ENCODE measurements around the gene DENND4C.
"Not testable (repeated sequence)": the region's sequence is repeated elsewhere in the genome, so short reads cannot be mapped to it uniquely, and the experiment has no call there.

Gene DENND4C

DNA sequence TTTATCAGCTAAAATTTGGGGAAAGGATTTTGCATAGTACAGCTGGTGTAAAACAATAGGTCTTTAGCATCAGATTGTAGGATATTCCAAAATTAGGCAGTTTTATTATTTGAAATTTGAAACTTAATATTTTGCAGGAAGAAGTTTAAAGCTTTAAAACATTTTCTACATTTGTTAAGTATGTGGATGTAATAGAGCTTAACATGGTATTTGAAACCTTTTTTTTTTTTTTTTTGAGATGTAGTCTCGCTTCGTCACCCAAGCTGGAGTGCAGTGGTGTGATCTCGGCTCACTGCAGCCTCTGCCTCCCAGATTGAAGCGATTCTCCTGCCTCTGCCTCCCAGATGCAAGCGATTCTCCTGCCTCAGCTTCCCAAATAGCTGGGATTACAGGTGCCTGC is 2.9 kb downstream of the DENND4C start:
- TF ChIP-seq CTCF (IDR thresholded peaks at IDR 0.05; ENCODE audit: extremely low read depth, missing control alignments): no peak
- no peak for DNase-seq (ENCODE audit: low spot score)

GRCh38 chr9:19239955-19240354 is 9.5 kb downstream of the DENND4C start:
- no peak for DNase-seq (ENCODE audit: low spot score)
- TF ChIP-seq CTCF (IDR thresholded peaks at IDR 0.05; ENCODE audit: extremely low read depth, missing control alignments): no peak

DNA sequence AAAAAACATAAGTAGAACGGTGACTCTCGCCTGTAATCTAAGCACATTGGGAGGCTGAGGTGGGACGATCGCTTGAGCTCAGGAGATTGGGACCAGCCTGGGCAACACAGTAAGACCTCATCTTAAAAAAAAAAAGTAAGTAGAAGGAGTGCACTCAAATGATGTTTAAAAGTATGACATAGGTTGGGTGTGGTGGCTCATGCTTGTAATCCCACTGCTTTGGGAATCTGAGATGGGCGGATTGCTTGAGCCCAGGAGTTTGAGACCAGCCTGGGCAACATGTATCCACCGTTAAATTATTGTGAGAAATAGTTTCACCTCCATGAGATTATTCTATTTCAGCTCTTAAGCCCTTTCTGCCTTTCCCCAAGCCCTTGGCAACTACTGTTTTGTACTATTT is 11.2 kb downstream of the DENND4C start:
- TF ChIP-seq CTCF (IDR thresholded peaks at IDR 0.05; ENCODE audit: extremely low read depth, missing control alignments): no peak
- no peak for DNase-seq (ENCODE audit: low spot score)

GRCh38 chr9:19243366-19244033 is 13.0 kb downstream of the DENND4C start:
- TF ChIP-seq CTCF (IDR thresholded peaks at IDR 0.05; ENCODE audit: extremely low read depth, missing control alignments): no peak
- no peak for DNase-seq (ENCODE audit: low spot score)

DNA sequence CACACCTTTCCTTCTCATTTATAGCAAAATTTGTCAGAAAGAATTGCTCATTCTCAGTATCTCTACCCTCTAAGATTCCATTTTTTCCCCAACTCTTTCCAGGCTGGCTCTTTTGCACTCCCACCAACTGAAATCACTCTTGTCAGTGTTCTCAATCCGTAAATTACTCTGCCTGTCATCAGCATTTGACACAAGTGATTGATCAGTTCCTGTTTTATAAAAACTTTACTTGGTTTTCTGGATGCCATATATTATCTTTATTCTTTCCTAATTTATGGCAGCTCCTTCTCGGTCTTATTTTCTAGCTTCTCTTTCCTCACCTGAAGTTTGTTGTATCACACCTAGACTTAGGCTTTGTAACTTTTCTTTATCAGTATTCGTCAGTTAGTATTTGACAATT is 16.4 kb downstream of the DENND4C start:
- no peak for DNase-seq (ENCODE audit: low spot score)
- TF ChIP-seq CTCF (IDR thresholded peaks at IDR 0.05; ENCODE audit: extremely low read depth, missing control alignments): no peak

DNA sequence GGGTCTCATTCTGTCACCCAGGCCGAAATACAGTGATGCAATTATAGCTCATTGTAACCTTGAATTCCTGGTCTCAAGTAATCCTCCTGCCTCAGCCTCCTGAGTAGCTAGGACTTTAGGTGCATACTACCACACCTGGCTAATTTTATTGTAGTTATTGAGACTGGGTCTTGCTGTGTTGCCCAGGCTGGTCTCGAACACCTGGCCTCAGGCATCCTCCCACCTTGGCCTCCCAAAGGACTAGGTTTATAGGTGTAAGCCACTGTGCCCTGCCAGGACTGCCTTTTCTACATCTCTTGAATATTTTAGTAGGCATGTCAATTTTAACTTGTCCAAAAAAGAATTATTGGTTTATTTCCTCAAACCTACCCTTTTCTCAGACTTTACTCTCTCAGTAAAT is 16.9 kb downstream of the DENND4C start:
- DNase-seq (ENCODE audit: low spot score): no peak

GRCh38 chr9:19250346-19250745 is 19.9 kb downstream of the DENND4C start:
- not testable (repeated sequence) for DNase-seq (ENCODE audit: low spot score)

More for the DNA sequence above, 16.9 kb downstream of the DENND4C start:
- no peak for TF ChIP-seq CTCF (IDR thresholded peaks at IDR 0.05; ENCODE audit: extremely low read depth, missing control alignments)

DNA sequence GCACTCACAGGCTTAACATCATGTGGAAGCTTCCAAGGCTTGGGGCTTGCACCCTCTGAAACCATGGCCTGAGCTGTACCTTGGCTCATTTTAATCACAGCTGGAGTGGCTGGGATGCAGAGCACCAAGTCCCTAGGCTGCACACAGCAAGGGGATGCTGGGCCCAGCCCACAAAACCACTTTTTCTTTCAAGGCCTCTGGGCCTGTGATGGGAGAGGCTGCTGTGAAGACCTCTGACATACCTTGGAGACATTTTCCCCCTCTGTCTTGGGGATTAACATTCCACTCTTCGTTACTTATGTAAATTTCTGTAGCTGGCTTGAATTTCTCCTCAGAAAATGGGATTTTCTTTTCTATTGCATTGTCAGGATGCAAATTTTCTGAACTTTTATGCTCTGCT is 20.7 kb downstream of the DENND4C start:
- DNase-seq (ENCODE audit: low spot score): not testable (repeated sequence)

DNA sequence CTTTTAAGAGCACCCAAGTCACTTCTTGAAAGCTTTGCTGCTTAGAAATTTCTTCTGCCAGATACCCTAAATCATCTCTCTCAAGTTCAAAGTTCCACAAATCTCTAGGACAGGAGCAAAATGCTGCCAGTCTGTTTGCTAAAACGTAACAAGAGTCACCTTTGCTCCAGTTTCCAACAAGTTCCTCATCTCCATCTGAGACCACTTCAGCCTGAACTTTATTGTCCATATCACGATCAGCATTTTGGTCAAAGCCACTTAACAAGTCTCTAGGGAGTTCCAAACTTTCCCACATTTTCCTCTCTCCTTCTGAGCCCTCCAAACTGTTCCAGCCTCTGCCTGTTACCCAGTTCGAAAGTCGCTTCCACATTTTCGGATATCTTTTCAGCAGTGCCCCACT is 21.1 kb downstream of the DENND4C start:
- not testable (repeated sequence) for DNase-seq (ENCODE audit: low spot score)
